Thoracic aorta (tissue), 2 donors: ENCODE data around the gene RPRD1B. TPM values are rescaled to one million over a fixed set of nuclear protein-coding genes. Genes with fewer than 3 reads are reported as not detected.
"Not testable (repeated sequence)": the region's sequence is repeated elsewhere in the genome, so short reads cannot be mapped to it uniquely, and the experiment has no call there.

Experiments used
- ATAC-seq: fragments of 150-250 bp; one replicate; pipeline ENCODE4 v1.8.0; 2017; ENCODE audit warnings: low read depth; ENCODE audit not compliant: insufficient number of reproducible peaks, low FRiP score
- DNase-seq: peaks from one replicate; pipeline ENCODE4 v3.0.0-alpha.2; 2020; ENCODE audit warnings: low spot score
- H3K27ac ChIP-seq, 2 donors: fragments of 200-600 bp; sonication (generic); 1 replicate in 1 of 2; 2 replicates in 1 of 2; pipeline ENCODE4 v1.5.1; 2016; ENCODE audit warnings: mild to moderate bottlenecking in 2 of 2, moderate library complexity in 2 of 2
- H3K27me3 ChIP-seq: fragments of 200-600 bp; sonication (generic); replicated peaks from 2 replicates; pipeline ENCODE4 v1.6.0; 2016; ENCODE audit warnings: mild to moderate bottlenecking; ENCODE audit not compliant: insufficient read depth
- H3K36me3 ChIP-seq: fragments of 200-600 bp; sonication (generic); one replicate; pipeline ENCODE4 v1.5.1; 2016
- H3K4me1 ChIP-seq, 2 donors: fragments of 200-600 bp; sonication (generic); 1 replicate in 1 of 2; 2 replicates in 1 of 2; pipeline versions ENCODE4 v1.5.1 to v1.6.0; 2016; ENCODE audit warnings: low read depth in 2 of 2, mild to moderate bottlenecking in 1 of 2; ENCODE audit not compliant: control insufficient read depth in 1 of 2
- H3K4me3 ChIP-seq: fragments of 200-600 bp; sonication (generic); 2 replicates; pipeline ENCODE4 v1.5.1; 2016; ENCODE audit warnings: mild to moderate bottlenecking
- H3K9me3 ChIP-seq: fragments of 200-600 bp; sonication (generic); 2 replicates; pipeline ENCODE4 v1.5.1; 2016
- CTCF ChIP-seq: fragments of 200-600 bp; sonication (generic); IDR thresholded peaks from one replicate; pipeline ENCODE4 v1.5.1; 2019; ENCODE audit warnings: antibody characterized with exemption
- total RNA-seq, 2 donors: library from RNA; depleted of rRNA; stranded (reverse); fragments of >200 nt; gene quantifications; one replicate each; pipeline versions ENCODE4 v1.1.0 to v1.2.3, GENCODE V29; 2016

RPRD1B gene
- total RNA-seq, 2 donors from 2014 or later = 22.3 to 77.7 TPM

GRCh38 chr20:38093641-38094077 lies 60.1 kb downstream of the RPRD1B start:
- no peaks in the 10 kb centered on the region for H3K9me3 ChIP-seq
- no peak for ATAC-seq
- H3K27ac ChIP-seq = peak overlapping the region in 1 of 2 donors; percentile 54
- DNase-seq = no peak
- no peak overlapping the region for H3K4me3 ChIP-seq
- H3K27me3 ChIP-seq = no peaks in the 10 kb centered on the region
- peaks cover 19 to 22% of the 10 kb centered on the region in 2 donors for H3K4me1 ChIP-seq
- no peak for TF ChIP-seq CTCF
- peaks cover 19% of the 10 kb centered on the region for H3K36me3 ChIP-seq

GRCh38 chr20:38094373-38094891 lies 60.9 kb downstream of the RPRD1B start:
- Histone ChIP-seq H3K27ac (peak overlapping the region in 1 of 2 donors; percentile 54), H3K4me1 (peaks cover 20 to 28% of the 10 kb centered on the region in 2 donors), H3K27me3 (no peaks in the 10 kb centered on the region), H3K36me3 (peaks cover 14% of the 10 kb centered on the region), H3K4me3 (no peak overlapping the region), H3K9me3 (no peaks in the 10 kb centered on the region)
- DNase-seq (no peak), ATAC-seq (no peak)
- TF ChIP-seq CTCF = no peak

- Histone ChIP-seq H3K27ac (peak overlapping the region in 1 of 2 donors; percentile 54), H3K4me1 (peaks cover 27 to 32% of the 10 kb centered on the region in 2 donors), H3K4me3 (no peak overlapping the region), H3K27me3 (no peaks in the 10 kb centered on the region), H3K9me3 (no peaks in the 10 kb centered on the region), H3K36me3 (peaks cover 7% of the 10 kb centered on the region)
- ATAC-seq (no peak), DNase-seq (no peak)
- no peak for TF ChIP-seq CTCF
Observed at GRCh38 chr20:38095017-38095686, 61.6 kb downstream of the RPRD1B start.

GRCh38 chr20:38098952-38099351 lies 65.4 kb downstream of the RPRD1B start:
- DNase-seq (no peak), ATAC-seq (no peak)
- Histone ChIP-seq H3K27me3 (no peaks in the 10 kb centered on the region), H3K27ac (peak overlapping the region; percentile 7 to 62), H3K36me3 (no peaks in the 10 kb centered on the region), H3K9me3 (no peaks in the 10 kb centered on the region), H3K4me3 (no peak overlapping the region), H3K4me1 (peaks cover 37 to 43% of the 10 kb centered on the region in 2 donors)
- no peak for TF ChIP-seq CTCF

- ATAC-seq, H3K9me3 ChIP-seq, DNase-seq, H3K27me3 ChIP-seq, H3K36me3 ChIP-seq, H3K4me3 ChIP-seq: not testable (repeated sequence)
- Histone ChIP-seq H3K27ac (peak overlapping the region; percentile 25 to 43), H3K4me1 (peaks cover 22 to 26% of the 10 kb centered on the region in 2 donors)
Observed at GRCh38 chr20:38102206-38102605, 68.7 kb downstream of the RPRD1B start.
